GM23338 (cell line): ENCODE results near the gene CACNB1. TPM values are rescaled to one million over a fixed set of nuclear protein-coding genes. Genes with fewer than 3 reads are reported as not detected.

Source experiments
- ATAC-seq: fragments of 200-7000 bp; cut with Tn5 transposase; 3 replicates; pipeline ENCODE4 v1.9.1; 2020
- DNase-seq: peaks from one replicate; pipeline ENCODE4 v3.0.0-alpha.2; 2015; ENCODE audit warnings: low spot score
- H2AFZ ChIP-seq: fragments of 200-600 bp; sonication (generic); 2 replicates; pipeline ENCODE4 v1.8.0; 2016; ENCODE audit warnings: antibody characterized with exemption, mild to moderate bottlenecking, moderate library complexity
- H3F3A ChIP-seq: fragments of 200-600 bp; sonication (generic); replicated peaks from 2 replicates; pipeline ENCODE4 v1.8.0; 2017; ENCODE audit warnings: antibody characterized with exemption, mixed run types, low read depth
- H3K27ac ChIP-seq: fragments of 200-600 bp; sonication (generic); 2 replicates; pipeline ENCODE4 v1.6.1; 2016; ENCODE audit warnings: low read depth
- H3K27me3 ChIP-seq: fragments of 200-600 bp; sonication (generic); 2 replicates; pipeline ENCODE4 v1.8.0; 2016; ENCODE audit warnings: mild to moderate bottlenecking, mixed run types, moderate library complexity; ENCODE audit not compliant: insufficient read depth
- H3K36me3 ChIP-seq: fragments of 200-600 bp; sonication (generic); 2 replicates; pipeline ENCODE4 v1.8.0; 2016; ENCODE audit warnings: mild to moderate bottlenecking; ENCODE audit not compliant: insufficient read depth
- H3K4me1 ChIP-seq: fragments of 200-600 bp; sonication (generic); 2 replicates; pipeline ENCODE4 v1.8.0; 2016; ENCODE audit warnings: mild to moderate bottlenecking, moderate library complexity; ENCODE audit not compliant: insufficient read depth
- H3K4me2 ChIP-seq: fragments of 200-600 bp; sonication (generic); 2 replicates; pipeline ENCODE4 v1.7.1; 2017; ENCODE audit warnings: mixed run types
- H3K4me3 ChIP-seq: fragments of 200-600 bp; sonication (generic); 2 replicates; pipeline ENCODE4 v1.6.1; 2016; ENCODE audit warnings: mixed run types
- H3K79me2 ChIP-seq: fragments of 200-600 bp; sonication (generic); replicated peaks from 2 replicates; pipeline ENCODE4 v1.8.0; 2017; ENCODE audit warnings: mild to moderate bottlenecking; ENCODE audit not compliant: insufficient read depth
- H3K9me2 ChIP-seq: fragments of 200-600 bp; sonication (generic); 2 replicates; pipeline ENCODE4 v1.8.0; 2017; ENCODE audit not compliant: insufficient read depth
- H4K20me1 ChIP-seq: fragments of 200-600 bp; sonication (generic); replicated peaks from 2 replicates; pipeline ENCODE4 v1.8.0; 2017; ENCODE audit warnings: mild to moderate bottlenecking; ENCODE audit not compliant: insufficient read depth
- H3K27ac Mint-ChIP-seq: 2 replicates; pipeline ENCODE4 v1.8.0; 2020; ENCODE audit warnings: inconsistent platforms, mild to moderate bottlenecking, moderate library complexity, mixed read lengths
- H3K27me3 Mint-ChIP-seq: 3 replicates; pipeline ENCODE4 v1.8.0; 2022; ENCODE audit warnings: low read depth, mild to moderate bottlenecking, moderate library complexity, mixed read lengths, inconsistent platforms; ENCODE audit not compliant: insufficient read depth, poor library complexity
- H3K36me3 Mint-ChIP-seq: 3 replicates; pipeline ENCODE4 v1.8.0; 2021; ENCODE audit warnings: low read depth, mild to moderate bottlenecking, inconsistent platforms, moderate library complexity, mixed read lengths
- H3K4me1 Mint-ChIP-seq: 3 replicates; pipeline ENCODE4 v1.8.0; 2020; ENCODE audit warnings: mild to moderate bottlenecking, inconsistent platforms, mixed read lengths
- H3K4me3 Mint-ChIP-seq: 3 replicates; pipeline ENCODE4 v1.8.0; 2021; ENCODE audit warnings: moderate library complexity, mild to moderate bottlenecking, inconsistent platforms, mixed read lengths
- H3K9me3 Mint-ChIP-seq: 3 replicates; pipeline ENCODE4 v1.8.0; 2020; ENCODE audit warnings: moderate library complexity, mild to moderate bottlenecking, inconsistent platforms, mixed read lengths
- CREB1 ChIP-seq: fragments of 250-450 bp; sonication (Bioruptor Pico); IDR thresholded peaks from 2 replicates; pipeline ENCODE4 v1.5.0; 2020; ENCODE audit warnings: low read depth, mild to moderate bottlenecking, moderate library complexity
- ETS1 ChIP-seq: IDR thresholded peaks from 2 replicates; pipeline ENCODE4 v1.6.1; 2016; ENCODE audit warnings: antibody characterized with exemption
- JUNB ChIP-seq: IDR thresholded peaks from one replicate; pipeline ENCODE4 v1.6.1; 2016; ENCODE audit warnings: antibody characterized with exemption; ENCODE audit not compliant: unreplicated experiment
- NANOG ChIP-seq: IDR thresholded peaks from 2 replicates; pipeline ENCODE4 v1.6.1; 2016; ENCODE audit warnings: antibody characterized with exemption, borderline replicate concordance
- ZNF462 ChIP-seq: fragments of 250-450 bp; sonication (Bioruptor Pico); IDR thresholded peaks from 2 replicates; pipeline ENCODE4 v1.5.0; 2020; ENCODE audit warnings: mild to moderate bottlenecking, moderate library complexity
- polyA plus RNA-seq: library from polyadenylated mRNA; unstranded; fragments of >200 nt; fragmentation: Nextera tagmentation; extraction: Ambion mirVana; gene quantifications from 2 replicates; pipeline ENCODE4 v1.2.1, GENCODE V29; 2016
- total RNA-seq: library from RNA; depleted of rRNA; stranded (reverse); fragments of >200 nt; shearing (Covaris generic); gene quantifications from 2 replicates; pipeline ENCODE4 v1.2.3, GENCODE V29; 2014

The CACNB1 gene
- total and polyA plus RNA-seq, 2 experiments from 2014 or later: 8.4 to 13.1 TPM

DNA sequence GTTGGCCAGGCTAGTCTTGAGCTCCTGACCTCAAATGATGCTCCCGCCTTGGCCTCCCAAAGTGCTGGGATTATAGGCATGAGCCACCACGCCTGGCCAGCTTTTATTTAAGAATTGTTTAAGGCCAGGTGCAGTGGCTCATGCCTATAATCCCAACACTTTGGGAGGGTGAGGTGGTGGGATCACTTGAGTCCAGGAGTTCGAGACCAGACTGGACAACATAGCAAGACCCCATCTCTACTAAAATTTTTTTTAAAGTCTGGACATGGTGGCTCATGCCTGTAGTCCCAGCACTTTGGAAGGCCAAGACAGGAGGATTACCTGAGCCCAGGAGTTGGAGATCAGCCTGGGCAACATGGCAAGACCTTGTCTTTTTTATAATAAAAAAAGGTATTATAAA, 51.2 kb downstream of the CACNB1 start:
- Mint-ChIP-seq H3K9me3 (no peaks in the 10 kb centered on the region), H3K27me3 (peaks cover 22% of the 10 kb centered on the region), H3K4me3 (no peak overlapping the region), H3K27ac (no peak overlapping the region), H3K36me3 (no peaks in the 10 kb centered on the region), H3K4me1 (peaks cover 5% of the 10 kb centered on the region)
- Histone ChIP-seq H3K9me2 (no peaks in the 10 kb centered on the region), H3K79me2 (no peaks in the 10 kb centered on the region), H3K4me3 (no peak overlapping the region), H4K20me1 (no peaks in the 10 kb centered on the region), H3K4me2 (no peak overlapping the region), H3K36me3 (no peaks in the 10 kb centered on the region), H3K4me1 (peaks cover 3% of the 10 kb centered on the region; the same call in 1 of the 2 replicates), H3K27me3 (peaks cover 24% of the 10 kb centered on the region), H2AFZ (no peak overlapping the region), H3F3A (no peaks in the 10 kb centered on the region), H3K27ac (no peak overlapping the region)
- no peak for ATAC-seq
- no peak for TF ChIP-seq NANOG
- no peak for TF ChIP-seq ZNF462 (CRISPR knock-in tag)
- no peak for TF ChIP-seq JUNB
- no peak for TF ChIP-seq CREB1
- DNase-seq: no peak

DNA sequence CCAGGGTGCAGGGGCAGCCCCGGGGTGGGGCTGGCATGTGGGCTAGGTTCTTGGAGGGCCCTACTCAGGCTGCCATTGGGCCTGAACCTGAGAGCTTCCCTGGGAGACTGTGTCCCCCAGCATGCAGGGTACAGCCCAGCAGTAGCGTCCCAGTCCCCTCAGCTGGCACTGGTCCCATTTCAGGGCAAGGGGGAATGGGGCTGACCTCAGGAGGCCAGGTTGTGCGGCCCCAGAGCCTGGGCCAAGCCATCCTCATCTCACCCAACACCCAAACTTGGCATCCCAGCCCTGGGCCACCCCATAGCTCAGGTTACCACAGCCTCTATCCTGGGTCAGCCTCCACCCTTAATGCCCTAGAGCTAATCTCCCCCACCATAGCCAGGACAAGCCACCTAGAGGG, 52.3 kb downstream of the CACNB1 start:
- Histone ChIP-seq H3K4me1 (no peaks in the 10 kb centered on the region), H2AFZ (no peak overlapping the region), H3F3A (no peaks in the 10 kb centered on the region), H3K27me3 (peaks cover 12% of the 10 kb centered on the region), H3K27ac (no peak overlapping the region), H3K4me3 (no peak overlapping the region), H3K36me3 (no peaks in the 10 kb centered on the region), H3K9me2 (no peaks in the 10 kb centered on the region), H3K79me2 (no peaks in the 10 kb centered on the region), H3K4me2 (no peak overlapping the region), H4K20me1 (no peaks in the 10 kb centered on the region)
- ATAC-seq (no peak), DNase-seq (no peak)
- Mint-ChIP-seq H3K9me3 (no peaks in the 10 kb centered on the region), H3K27ac (no peak overlapping the region), H3K4me1 (peaks cover 1% of the 10 kb centered on the region), H3K27me3 (peaks cover 12% of the 10 kb centered on the region), H3K36me3 (no peaks in the 10 kb centered on the region), H3K4me3 (no peak overlapping the region)
- TF ChIP-seq ETS1 (no peak), ZNF462 (CRISPR knock-in tag) (no peak)
